Left lung (tissue), 14 donors: ENCODE data around the gene ERBIN. TPM values are rescaled to one million over a fixed set of nuclear protein-coding genes. Genes with fewer than 3 reads are reported as not detected.
"Not testable (repeated sequence)": the region's sequence is repeated elsewhere in the genome, so short reads cannot be mapped to it uniquely, and the experiment has no call there.

ENCODE experiments used
- ATAC-seq: fragments of 200-7000 bp; cut with Tn5 transposase; one replicate; pipeline ENCODE4 v1.9.1; 2020; ENCODE audit warnings: moderate library complexity
- DNase-seq, 4 donors: peaks; one replicate each; pipeline ENCODE4 v3.0.0-alpha.2; 2013 to 2020
- H3K27ac ChIP-seq, 2 donors: fragments of 200-600 bp; sonication (generic) in 1 of 2; one replicate each; pipeline versions ENCODE4 v1.5.0 to v1.8.0; 2020 to 2021
- H3K27me3 ChIP-seq, 2 donors: fragments of 200-600 bp; sonication (generic) in 1 of 2; one replicate each; pipeline versions ENCODE4 v1.5.0 to v1.8.0; 2020 to 2021
- H3K36me3 ChIP-seq, 2 donors: fragments of 200-600 bp; sonication (generic) in 1 of 2; one replicate each; pipeline versions ENCODE4 v1.5.0 to v1.8.0; 2020 to 2021
- H3K4me1 ChIP-seq, 2 donors: fragments of 200-600 bp; one replicate each; pipeline ENCODE4 v1.8.0; 2021
- H3K4me3 ChIP-seq, 2 donors: fragments of 200-600 bp; sonication (generic) in 1 of 2; one replicate each; pipeline versions ENCODE4 v1.5.0 to v1.8.0; 2020 to 2021; ENCODE audit warnings: mild to moderate bottlenecking in 1 of 2
- H3K9me3 ChIP-seq, 2 donors: fragments of 200-600 bp; sonication (generic) in 1 of 2; one replicate each; pipeline versions ENCODE4 v1.5.0 to v1.8.0; 2020 to 2021
- CTCF ChIP-seq, 2 donors: fragments of 200-600 bp; sonication (generic) in 1 of 2; IDR thresholded peaks; one replicate each; pipeline versions ENCODE4 v1.5.0 to v1.8.0; 2021; ENCODE audit warnings: antibody characterized with exemption in 2 of 2
- intact Hi-C, 2 donors: fragments of 100-400 bp; cut with DNase I; formaldehyde crosslinking; loops; one replicate each; pipeline versions ENCODE4 v1.11.2 to v1.14.2; 2022
- long read RNA-seq, 12 donors: library from polyadenylated mRNA in 2 of 12; unstranded in 2 of 12; transcript quantifications; one replicate each; pipeline ENCODE4 v2.0.0 and lab custom pipeline, GENCODE V29; 2019 to 2026
- polyA plus RNA-seq, 6 donors: library from polyadenylated mRNA; unstranded; fragments of 120-200 nt; gene quantifications; one replicate each; pipeline ENCODE4 v1.2.1, GENCODE V29; 2013; ENCODE audit not compliant: insufficient read length in 6 of 6
- total RNA-seq, 2 donors: library from RNA; stranded (reverse); fragmentation: NEBNext Ultra II Directional; extraction: Animal tissue kit (Norgen Biotek cat#: 25700); gene quantifications; one replicate each; pipeline ENCODE4 v1.2.1, GENCODE V29; 2021
- donor health status: DM: no; HTN: yes; CAD: no.
- donor health status: DM: no; HTN: no; CAD: no.

Gene ERBIN
- total RNA-seq (10 to 100 TPM; 73.1 to 77.8 TPM), polyA plus RNA-seq (10 to 100 TPM; 72.8 to 87.2 (median 81.7) TPM)
- long read RNA-seq, donor 1, partial matches to known transcripts, result 113 of 115 reads
- long read RNA-seq, donor 1, other reads (novel, unspliced or antisense), result 0 of 115 reads
- long read RNA-seq, donor 2, full-length matches to known transcripts, result 7 of 22 reads
- long read RNA-seq, donor 2, partial matches to known transcripts, result 15 of 22 reads
- long read RNA-seq, donor 2, other reads (novel, unspliced or antisense), result 0 of 22 reads
- long read RNA-seq, donor 3, full-length matches to known transcripts, result 5 of 5 reads
- long read RNA-seq, donor 3, partial matches to known transcripts, result 0 of 5 reads
- long read RNA-seq, donor 3, other reads (novel, unspliced or antisense), result 0 of 5 reads
- long read RNA-seq, donor 4, partial matches to known transcripts, result 6 of 8 reads
- long read RNA-seq, donor 4, other reads (novel, unspliced or antisense), result 1 of 8 reads
- long read RNA-seq, donor 5, partial matches to known transcripts, result 25 of 27 reads
- long read RNA-seq, donor 5, other reads (novel, unspliced or antisense), result 0 of 27 reads
- long read RNA-seq, donor 6, full-length matches to known transcripts, result 2 of 2 reads
- long read RNA-seq, donor 6, partial matches to known transcripts, result 0 of 2 reads
- long read RNA-seq, donor 6, other reads (novel, unspliced or antisense), result 0 of 2 reads
- long read RNA-seq, donor 7, full-length matches to known transcripts, result 2 of 10 reads
- long read RNA-seq, donor 7, partial matches to known transcripts, result 8 of 10 reads
- long read RNA-seq, donor 7, other reads (novel, unspliced or antisense), result 0 of 10 reads
- long read RNA-seq, donor 8, partial matches to known transcripts, result 28 of 30 reads
- long read RNA-seq, donor 8, other reads (novel, unspliced or antisense), result 0 of 30 reads
- long read RNA-seq, donor 9, result 0 reads
- long read RNA-seq, donor 10, partial matches to known transcripts, result 0 of 1 reads
- long read RNA-seq, donor 10, other reads (novel, unspliced or antisense), result 1 of 1 reads
- long read RNA-seq, donor 11, full-length matches to known transcripts, result 3 of 8 reads
- long read RNA-seq, donor 11, partial matches to known transcripts, result 5 of 8 reads
- long read RNA-seq, donor 11, other reads (novel, unspliced or antisense), result 0 of 8 reads
- long read RNA-seq, donor 12, full-length matches to known transcripts, result 4 of 12 reads
- long read RNA-seq, donor 12, partial matches to known transcripts, result 8 of 12 reads
- long read RNA-seq, donor 12, other reads (novel, unspliced or antisense), result 0 of 12 reads

- ATAC-seq (peak; percentile 64), DNase-seq (peak; percentile 68 to 95 (median 85))
- peaks cover 6 to 44% of the 10 kb centered on the region in 2 donors for H3K4me1 ChIP-seq
- peak within 1 kb of the TSS; percentile 83 to 91 for H3K4me3 ChIP-seq
- H3K27me3 ChIP-seq, result no peaks in the 10 kb centered on the region
- no peaks in the 10 kb centered on the region for H3K36me3 ChIP-seq
- intact Hi-C loops, result no loop called here
- no peaks in the 10 kb centered on the region for H3K9me3 ChIP-seq
- peak within 1 kb of the TSS; percentile 100 for H3K27ac ChIP-seq
- no peak for TF ChIP-seq CTCF (IDR thresholded peaks at IDR 0.05)
These were observed at the start of gene ERBIN for GRCh38 chr5:65926276-65926783. Gene ERBIN, plus strand, starts transcription at chr5:65926575. Its CDS starts 66,144 bp downstream, at chr5:65992719.

GRCh38 chr5:65876970-65877369 is 49.4 kb upstream of the ERBIN start:
- no peaks in the 10 kb centered on the region for H3K36me3 ChIP-seq
- intact Hi-C loops, result no loop called here
- H3K27me3 ChIP-seq, result no peaks in the 10 kb centered on the region
- no peak overlapping the region for H3K4me3 ChIP-seq
- no peak overlapping the region for H3K27ac ChIP-seq
- H3K4me1 ChIP-seq, result no peaks in the 10 kb centered on the region
- ATAC-seq, result no peak
- H3K9me3 ChIP-seq, result no peaks in the 10 kb centered on the region
- DNase-seq, result no peak
- no peak for TF ChIP-seq CTCF (IDR thresholded peaks at IDR 0.05)

- H3K4me3 ChIP-seq, H3K27ac ChIP-seq, intact Hi-C loops, H3K36me3 ChIP-seq, H3K27me3 ChIP-seq, H3K9me3 ChIP-seq, DNase-seq, H3K4me1 ChIP-seq: not testable (repeated sequence)
- ATAC-seq, result peak; percentile 43
These were observed 46.6 kb upstream of the ERBIN start for GRCh38 chr5:65879668-65880256.

GRCh38 chr5:65880496-65881072 is 45.8 kb upstream of the ERBIN start:
- Histone ChIP-seq H3K27ac (no peak overlapping the region), H3K9me3 (no peaks in the 10 kb centered on the region), H3K4me3 (no peak overlapping the region), H3K36me3 (no peaks in the 10 kb centered on the region), H3K27me3 (no peaks in the 10 kb centered on the region), H3K4me1 (no peaks in the 10 kb centered on the region)
- TF ChIP-seq CTCF (IDR thresholded peaks at IDR 0.05), result no peak
- ATAC-seq (no peak), DNase-seq (peak in 1 of 4 donors; percentile 1)
- intact Hi-C loops, result no loop called here

- Histone ChIP-seq H3K4me3 (no peak overlapping the region), H3K27me3 (no peaks in the 10 kb centered on the region), H3K9me3 (no peaks in the 10 kb centered on the region), H3K27ac (no peak overlapping the region), H3K36me3 (no peaks in the 10 kb centered on the region), H3K4me1 (no peaks in the 10 kb centered on the region)
- no peak for TF ChIP-seq CTCF (IDR thresholded peaks at IDR 0.05)
- ATAC-seq (no peak), DNase-seq (no peak)
- intact Hi-C loops, result no loop called here
These were observed 44.1 kb upstream of the ERBIN start for GRCh38 chr5:65882278-65882677.
